HAP-1 (cell line): ENCODE measurements around the gene IRF4.

Experiments
- DNase-seq, 2 experiments: peaks; one replicate each; pipeline ENCODE4 v3.0.0-alpha.2; 2016 to 2020; ENCODE audit warnings: low spot score in 2 of 2
- H3K27me3 ChIP-seq: fragments of 250-450 bp; sonication (Bioruptor Pico); 2 replicates; pipeline ENCODE4 v1.5.1; 2020; ENCODE audit warnings: low read depth, mild to moderate bottlenecking, moderate library complexity
- H3K36me3 ChIP-seq: fragments of 250-450 bp; sonication (Bioruptor Pico); replicated peaks from 2 replicates; pipeline ENCODE4 v1.5.1; 2020; ENCODE audit warnings: mild to moderate bottlenecking
- H3K4me1 ChIP-seq: fragments of 250-450 bp; sonication (Bioruptor Pico); 2 replicates; pipeline ENCODE4 v1.5.1; 2020; ENCODE audit warnings: mild to moderate bottlenecking
- H3K4me3 ChIP-seq: fragments of 250-450 bp; sonication (Bioruptor Pico); 2 replicates; pipeline ENCODE4 v1.5.1; 2020; ENCODE audit warnings: mild to moderate bottlenecking, moderate library complexity
- H3K9me3 ChIP-seq: fragments of 250-450 bp; sonication (Bioruptor Pico); 2 replicates; pipeline ENCODE4 v1.5.1; 2020; ENCODE audit warnings: mild to moderate bottlenecking, moderate library complexity
- in situ Hi-C: fragments of 300-500 bp; cut with MboI; formaldehyde crosslinking; loops from 3 replicates; pipeline ENCODE4 v1.14.3; 2020; ENCODE audit warnings: low sequenced_read_pairs, inconsistent platforms, mixed read lengths

Gene IRF4

DNA sequence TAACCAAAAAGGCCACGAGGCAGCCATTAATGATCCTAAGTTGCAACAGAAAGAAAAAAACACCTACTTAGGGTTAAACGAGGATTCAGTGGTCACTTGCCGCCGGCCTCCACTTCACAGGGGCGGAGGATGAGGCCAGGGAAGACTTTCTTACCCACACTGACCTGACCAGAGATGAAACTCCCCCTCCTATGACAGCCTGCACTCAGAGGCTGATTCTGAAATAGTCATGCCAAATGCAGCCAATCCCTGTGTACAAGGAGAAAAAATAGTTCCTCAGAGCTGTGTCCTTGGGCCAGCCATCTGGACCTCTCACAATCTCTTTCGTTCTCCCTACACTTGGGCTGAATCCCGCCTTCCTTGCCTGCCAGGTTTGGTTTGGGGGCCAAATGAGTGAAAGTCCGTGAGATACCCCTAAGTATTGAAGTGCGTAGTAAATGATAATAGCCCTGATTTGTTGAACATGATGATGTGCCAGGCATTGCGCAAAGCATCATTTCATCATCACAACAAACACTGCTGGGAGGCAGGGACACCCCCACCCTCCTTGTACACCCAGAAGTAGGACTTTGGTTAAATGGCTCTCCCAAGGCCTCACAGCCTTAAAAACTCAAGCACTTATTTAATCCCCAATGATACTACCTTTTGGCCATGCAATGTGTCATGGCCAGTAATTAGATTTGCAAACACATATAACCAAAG is 3.2 kb upstream of the IRF4 start:
- peaks cover 50% of the 10 kb centered on the region for H3K27me3 ChIP-seq
- H3K36me3 ChIP-seq: no peaks in the 10 kb centered on the region
- H3K4me1 ChIP-seq: no peaks in the 10 kb centered on the region
- no peaks in the 10 kb centered on the region for H3K9me3 ChIP-seq
- DNase-seq: no peak
- H3K4me3 ChIP-seq: no peak overlapping the region
- in situ Hi-C loops: no loop called here

DNA sequence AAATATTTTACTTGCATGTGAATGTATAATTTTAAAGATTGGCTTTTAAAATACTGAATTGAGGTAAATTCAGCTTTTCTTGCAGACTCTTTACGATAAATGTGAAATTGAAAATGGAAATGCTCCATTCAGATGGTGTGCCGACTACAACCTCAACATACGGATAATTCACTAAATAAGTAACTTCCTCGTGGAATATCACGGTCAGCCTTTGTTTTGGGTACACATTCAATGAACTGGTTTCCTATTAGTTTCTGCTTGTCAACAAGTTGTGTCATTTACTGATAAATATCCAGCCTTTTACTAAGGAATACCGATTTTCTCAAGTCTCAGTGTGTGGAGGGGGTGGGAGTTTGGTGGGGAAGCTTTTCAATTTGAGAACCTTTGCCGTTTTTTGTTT is 2.4 kb upstream of the IRF4 start:
- peaks cover 50% of the 10 kb centered on the region for H3K27me3 ChIP-seq
- DNase-seq: no peak
- no peak overlapping the region for H3K4me3 ChIP-seq
- in situ Hi-C loops: no loop called here
- no peaks in the 10 kb centered on the region for H3K4me1 ChIP-seq
- H3K36me3 ChIP-seq: no peaks in the 10 kb centered on the region
- no peaks in the 10 kb centered on the region for H3K9me3 ChIP-seq

DNA sequence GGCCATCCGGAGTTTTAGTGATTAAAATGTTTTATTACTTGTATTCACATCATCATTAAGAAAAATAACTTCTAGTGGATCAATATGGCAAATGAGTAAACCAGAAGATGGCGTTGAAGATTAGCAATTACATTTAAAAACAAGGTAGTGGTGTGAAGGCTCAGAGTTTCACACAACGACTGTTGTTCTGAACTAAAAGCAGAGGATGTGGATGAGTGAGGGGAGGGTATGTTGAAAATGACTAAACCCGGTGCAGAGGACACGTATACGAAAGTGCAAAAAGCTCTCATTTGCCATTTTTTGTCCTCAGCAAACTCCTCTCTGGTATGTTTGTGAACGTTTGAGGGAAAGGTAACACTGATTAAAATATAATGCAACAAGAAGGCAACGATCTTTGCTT is 1.9 kb upstream of the IRF4 start:
- DNase-seq: no peak
- H3K4me3 ChIP-seq: no peak overlapping the region
- H3K27me3 ChIP-seq: peaks cover 50% of the 10 kb centered on the region
- H3K9me3 ChIP-seq: no peaks in the 10 kb centered on the region
- in situ Hi-C loops: no loop called here
- no peaks in the 10 kb centered on the region for H3K4me1 ChIP-seq
- no peaks in the 10 kb centered on the region for H3K36me3 ChIP-seq

DNA sequence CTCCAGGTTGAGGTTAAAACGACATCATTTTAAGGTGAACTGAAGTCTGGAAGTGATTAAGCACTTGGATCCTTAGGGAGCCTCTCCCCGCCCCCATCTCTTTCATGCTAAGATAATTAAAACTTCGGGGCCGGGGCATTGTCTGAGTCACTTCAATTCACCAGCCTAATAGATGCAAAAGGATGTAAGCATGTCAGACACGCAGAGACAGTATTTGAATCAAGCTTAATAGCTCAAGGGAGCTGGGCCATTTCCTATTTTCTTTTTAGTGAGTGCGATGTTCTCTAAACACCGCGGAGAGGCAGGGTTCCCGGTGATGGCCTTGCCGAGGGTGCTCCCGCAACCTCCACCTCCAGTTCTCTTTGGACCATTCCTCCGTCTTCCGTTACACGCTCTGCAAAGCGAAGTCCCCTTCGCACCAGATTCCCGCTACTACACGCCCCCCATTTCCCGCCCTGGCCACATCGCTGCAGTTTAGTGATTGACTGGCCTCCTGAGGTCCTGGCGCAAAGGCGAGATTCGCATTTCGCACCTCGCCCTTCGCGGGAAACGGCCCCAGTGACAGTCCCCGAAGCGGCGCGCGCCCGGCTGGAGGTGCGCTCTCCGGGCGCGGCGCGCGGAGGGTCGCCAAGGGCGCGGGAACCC is 516 bp upstream of the IRF4 start:
- in situ Hi-C loops: no loop called here
- Histone ChIP-seq H3K4me1 (no peaks in the 10 kb centered on the region), H3K27me3 (peaks cover 58% of the 10 kb centered on the region), H3K9me3 (no peaks in the 10 kb centered on the region), H3K36me3 (no peaks in the 10 kb centered on the region), H3K4me3 (no peak overlapping the region)
- no peak for DNase-seq

DNA sequence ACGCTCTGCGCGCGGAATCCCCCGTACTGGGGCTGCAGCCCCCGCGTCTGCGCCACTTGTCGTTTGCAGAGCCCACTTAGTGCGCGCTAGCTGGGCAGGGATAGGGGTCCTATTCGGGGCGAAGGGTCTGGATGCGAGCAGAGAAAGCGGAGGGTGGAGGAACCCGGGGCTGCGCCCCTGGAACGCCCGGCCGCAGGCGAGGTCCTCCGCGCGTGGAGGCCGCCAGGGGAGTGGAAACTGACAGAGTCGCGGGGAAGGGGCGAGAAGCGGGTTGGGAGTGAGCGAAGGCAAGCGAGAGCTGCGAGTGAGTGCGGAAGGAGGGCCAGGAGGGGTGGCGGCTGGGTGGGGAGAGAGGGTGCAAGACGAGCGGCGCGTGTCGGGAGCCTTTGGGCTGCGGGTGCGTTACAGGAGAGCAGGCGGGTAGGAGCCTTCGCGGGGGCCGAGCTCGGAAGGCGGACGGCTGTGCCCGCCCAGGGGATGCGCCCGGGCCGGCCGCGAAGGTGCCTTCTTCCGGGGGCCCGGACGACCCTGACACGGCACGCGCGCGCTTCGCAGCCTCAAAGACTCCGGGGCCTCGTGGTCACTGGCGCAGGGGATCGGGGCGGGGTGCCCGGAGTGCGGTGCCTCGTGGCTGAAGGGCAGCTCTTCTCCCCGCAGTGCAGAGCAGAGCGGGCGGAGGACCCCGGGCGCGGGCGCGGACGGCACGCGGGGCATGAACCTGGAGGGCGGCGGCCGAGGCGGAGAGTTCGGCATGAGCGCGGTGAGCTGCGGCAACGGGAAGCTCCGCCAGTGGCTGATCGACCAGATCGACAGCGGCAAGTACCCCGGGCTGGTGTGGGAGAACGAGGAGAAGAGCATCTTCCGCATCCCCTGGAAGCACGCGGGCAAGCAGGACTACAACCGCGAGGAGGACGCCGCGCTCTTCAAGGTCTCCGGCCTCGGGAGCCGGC is 1.2 kb downstream of the IRF4 start:
- Histone ChIP-seq H3K9me3 (no peaks in the 10 kb centered on the region), H3K4me3 (no peak overlapping the region), H3K36me3 (no peaks in the 10 kb centered on the region), H3K4me1 (no peaks in the 10 kb centered on the region), H3K27me3 (peaks cover 59% of the 10 kb centered on the region)
- in situ Hi-C loops: no loop called here
- DNase-seq: no peak

DNA sequence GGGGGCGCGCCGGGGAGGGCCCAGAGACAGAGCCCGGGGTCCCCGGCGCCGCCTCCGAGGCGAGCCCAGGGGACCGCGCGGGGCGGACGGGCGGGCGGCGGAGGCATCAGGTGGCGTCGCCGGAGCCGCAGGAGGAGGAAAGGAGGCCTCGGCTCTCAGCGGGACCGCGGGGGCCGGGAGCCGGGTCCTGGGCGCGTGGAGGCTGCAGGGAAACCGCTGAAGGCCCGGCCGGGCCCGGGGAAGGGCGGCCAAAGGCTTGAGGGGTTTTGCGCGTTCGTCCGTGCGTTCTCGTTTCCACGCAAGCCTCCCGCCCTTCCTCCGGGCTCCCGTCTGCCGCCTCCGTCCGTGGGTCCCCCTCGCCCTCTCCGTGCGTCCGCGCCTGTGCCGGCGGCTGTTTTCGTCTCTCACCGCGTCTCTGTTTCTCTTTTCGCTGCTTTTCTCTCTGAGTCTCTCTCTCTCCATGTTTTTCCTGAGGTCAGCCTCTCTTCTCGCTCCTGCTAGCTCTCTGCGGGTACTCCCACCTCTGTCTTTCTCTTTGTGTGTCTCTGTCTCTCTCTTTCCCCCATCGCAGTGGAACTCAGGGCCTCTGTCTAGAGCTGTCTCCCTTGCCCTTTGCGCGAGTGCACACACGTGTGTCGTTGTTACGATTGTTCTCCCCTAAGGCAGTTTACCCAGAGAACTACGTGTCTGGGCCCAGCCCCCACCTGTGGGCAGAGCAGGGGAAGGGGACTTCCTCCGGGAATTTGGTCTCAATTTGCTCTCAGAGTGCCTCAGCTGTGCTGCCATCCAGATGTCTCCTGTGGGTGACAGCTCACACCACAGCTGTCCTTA is 2.1 kb downstream of the IRF4 start:
- no peak for DNase-seq
- Histone ChIP-seq H3K27me3 (peaks cover 56% of the 10 kb centered on the region), H3K4me1 (no peaks in the 10 kb centered on the region), H3K36me3 (no peaks in the 10 kb centered on the region), H3K9me3 (no peaks in the 10 kb centered on the region), H3K4me3 (no peak overlapping the region)
- in situ Hi-C loops: no loop called here

DNA sequence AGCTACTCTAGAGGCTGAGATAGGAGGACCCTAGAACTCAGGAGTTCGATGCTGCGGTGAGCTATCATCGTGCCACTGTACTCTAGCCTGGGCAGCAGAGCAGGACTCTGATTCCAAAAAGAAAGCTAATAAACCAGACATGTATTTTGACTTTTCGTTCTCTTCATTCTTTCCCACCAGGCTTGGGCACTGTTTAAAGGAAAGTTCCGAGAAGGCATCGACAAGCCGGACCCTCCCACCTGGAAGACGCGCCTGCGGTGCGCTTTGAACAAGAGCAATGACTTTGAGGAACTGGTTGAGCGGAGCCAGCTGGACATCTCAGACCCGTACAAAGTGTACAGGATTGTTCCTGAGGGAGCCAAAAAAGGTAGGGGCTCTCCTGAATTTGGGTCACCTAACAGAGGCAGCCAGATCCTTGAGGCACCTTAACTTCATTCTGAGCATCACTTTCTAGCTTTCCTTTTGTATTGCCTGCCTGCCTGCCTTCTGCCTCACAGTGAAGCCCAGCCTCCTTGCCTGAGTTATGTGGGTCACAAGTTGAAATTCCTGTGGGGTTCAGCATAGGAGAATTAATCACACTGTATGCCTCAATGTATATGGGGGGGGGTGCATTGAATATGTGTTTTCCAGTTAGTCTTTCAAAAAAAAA is 3.2 kb downstream of the IRF4 start:
- no peak for DNase-seq
- no peak overlapping the region for H3K4me3 ChIP-seq
- in situ Hi-C loops: no loop called here
- H3K27me3 ChIP-seq: peaks cover 46% of the 10 kb centered on the region
- H3K36me3 ChIP-seq: no peaks in the 10 kb centered on the region
- no peaks in the 10 kb centered on the region for H3K9me3 ChIP-seq
- H3K4me1 ChIP-seq: no peaks in the 10 kb centered on the region

DNA sequence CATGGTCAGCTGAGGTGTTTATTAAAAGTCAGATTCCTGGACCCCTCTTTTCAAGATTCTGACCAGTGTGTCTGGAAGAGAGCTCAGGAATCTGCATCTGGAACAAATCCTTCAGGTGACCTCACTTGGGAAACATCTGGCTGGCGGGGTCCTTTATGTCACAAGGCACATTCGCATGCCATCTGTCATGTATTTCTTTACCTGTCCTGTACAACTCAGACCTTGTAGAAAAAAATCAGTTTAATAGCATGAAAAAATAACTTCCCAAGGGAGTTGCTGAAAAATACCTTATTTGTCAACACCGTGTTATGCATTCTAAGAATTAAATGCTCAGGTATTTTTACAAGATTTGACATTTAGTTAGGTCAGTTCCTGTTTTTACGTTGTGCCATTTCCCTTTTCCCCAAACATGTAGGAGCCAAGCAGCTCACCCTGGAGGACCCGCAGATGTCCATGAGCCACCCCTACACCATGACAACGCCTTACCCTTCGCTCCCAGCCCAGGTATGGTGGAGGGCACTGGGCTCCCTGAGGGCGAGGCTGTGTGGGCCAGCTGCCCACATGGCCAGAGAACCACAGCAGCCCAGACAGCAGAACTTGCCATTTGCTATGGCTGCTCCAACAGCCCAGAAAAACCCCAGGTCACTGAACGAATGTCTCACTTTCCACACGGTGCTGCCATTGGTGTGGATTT is 4.0 kb downstream of the IRF4 start:
- Histone ChIP-seq H3K4me3 (no peak overlapping the region), H3K9me3 (no peaks in the 10 kb centered on the region), H3K27me3 (peaks cover 38% of the 10 kb centered on the region), H3K4me1 (no peaks in the 10 kb centered on the region), H3K36me3 (no peaks in the 10 kb centered on the region)
- in situ Hi-C loops: no loop called here
- no peak for DNase-seq

DNA sequence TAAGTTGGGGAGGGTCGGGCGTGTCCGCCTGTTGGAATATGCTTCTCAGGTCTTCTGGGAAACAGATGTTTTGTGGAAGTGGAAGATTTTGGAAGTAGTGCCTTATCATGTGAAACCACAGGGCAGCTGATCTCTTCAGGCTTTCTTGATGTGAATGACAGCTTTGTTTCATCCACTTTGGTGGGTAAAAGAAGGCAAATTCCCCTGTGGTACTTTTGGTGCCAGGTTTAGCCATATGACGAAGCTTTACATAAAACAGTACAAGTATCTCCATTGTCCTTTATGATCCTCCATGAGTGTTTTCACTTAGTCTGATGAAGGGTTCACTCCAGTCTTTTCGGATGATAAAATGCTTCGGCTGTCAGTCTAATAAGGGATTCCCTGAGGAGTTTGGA is 4.6 kb downstream of the IRF4 start:
- in situ Hi-C loops: no loop called here

DNA sequence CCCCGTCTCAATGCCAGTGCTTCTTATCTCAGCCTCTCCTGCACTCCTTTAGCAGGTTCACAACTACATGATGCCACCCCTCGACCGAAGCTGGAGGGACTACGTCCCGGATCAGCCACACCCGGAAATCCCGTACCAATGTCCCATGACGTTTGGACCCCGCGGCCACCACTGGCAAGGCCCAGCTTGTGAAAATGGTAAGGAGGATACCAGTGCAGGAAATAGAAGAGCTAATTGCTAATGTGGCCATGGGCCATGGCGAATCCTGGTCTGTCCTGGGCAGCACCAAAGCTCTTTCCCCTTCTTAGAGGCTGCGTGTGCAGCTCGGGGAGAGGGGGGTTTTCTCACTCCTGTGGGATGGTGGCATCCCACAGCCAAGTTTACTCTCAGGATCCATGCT is 5.5 kb downstream of the IRF4 start:
- no peaks in the 10 kb centered on the region for H3K4me1 ChIP-seq
- no peaks in the 10 kb centered on the region for H3K9me3 ChIP-seq
- peaks cover 27% of the 10 kb centered on the region for H3K27me3 ChIP-seq

More for the DNA sequence above, 4.6 kb downstream of the IRF4 start:
- Histone ChIP-seq H3K4me3 (no peak overlapping the region), H3K9me3 (no peaks in the 10 kb centered on the region), H3K4me1 (no peaks in the 10 kb centered on the region), H3K36me3 (no peaks in the 10 kb centered on the region), H3K27me3 (peaks cover 33% of the 10 kb centered on the region)
- no peak for DNase-seq

DNA sequence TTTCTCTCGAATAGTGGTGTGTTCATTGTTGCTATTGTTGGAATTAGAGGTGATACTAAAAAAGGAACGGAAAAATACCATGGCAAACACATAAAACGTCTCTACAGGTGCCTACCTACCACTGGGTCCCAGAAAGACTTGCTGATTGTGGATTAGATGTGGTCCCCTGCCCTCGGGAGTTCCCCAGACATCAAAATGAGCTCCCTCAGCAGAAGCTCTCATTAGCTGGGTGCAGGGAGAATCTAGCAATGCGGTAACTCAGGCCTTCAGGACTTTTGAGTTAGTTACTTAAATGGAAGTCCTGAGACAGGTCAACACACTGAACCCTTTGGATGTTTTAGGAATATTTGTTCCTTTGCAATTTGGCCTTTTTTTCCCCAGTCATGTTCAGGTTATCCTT is 6.1 kb downstream of the IRF4 start:
- no peak for DNase-seq
- Histone ChIP-seq H3K4me3 (no peak overlapping the region), H3K36me3 (no peaks in the 10 kb centered on the region), H3K9me3 (no peaks in the 10 kb centered on the region), H3K27me3 (peaks cover 21% of the 10 kb centered on the region), H3K4me1 (no peaks in the 10 kb centered on the region)
- in situ Hi-C loops: no loop called here

More for the DNA sequence above, 5.5 kb downstream of the IRF4 start:
- Histone ChIP-seq H3K4me3 (no peak overlapping the region), H3K36me3 (no peaks in the 10 kb centered on the region)
- no peak for DNase-seq
- in situ Hi-C loops: no loop called here

DNA sequence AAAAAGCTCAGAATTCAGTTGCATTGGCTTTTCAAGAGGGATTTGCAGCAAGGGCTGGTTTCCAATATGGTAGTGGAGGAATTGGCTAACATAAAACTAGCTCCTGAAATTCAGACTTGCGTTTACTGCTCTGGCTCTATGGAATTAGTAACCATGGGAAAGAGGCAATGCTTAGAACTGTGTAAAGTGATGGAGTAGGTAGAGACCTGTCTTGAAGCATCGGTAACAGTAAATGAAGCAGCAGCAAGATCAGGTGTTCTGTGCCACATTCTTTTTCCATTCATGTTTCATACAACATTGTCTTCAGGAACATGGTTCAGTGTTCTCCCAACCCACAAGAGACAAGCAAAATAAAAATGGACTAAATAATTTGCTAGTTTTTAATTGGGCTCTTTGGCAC is 6.5 kb downstream of the IRF4 start:
- in situ Hi-C loops: no loop called here
- no peak overlapping the region for H3K4me3 ChIP-seq
- peaks cover 17% of the 10 kb centered on the region for H3K27me3 ChIP-seq
- H3K36me3 ChIP-seq: no peaks in the 10 kb centered on the region
- H3K4me1 ChIP-seq: no peaks in the 10 kb centered on the region
- H3K9me3 ChIP-seq: no peaks in the 10 kb centered on the region
- no peak for DNase-seq
